Retinal pigment epithelial cell (primary cell): ENCODE data around the gene AJM1.
"Not testable (repeated sequence)": the region's sequence is repeated elsewhere in the genome, so short reads cannot be mapped to it uniquely, and the experiment has no call there.

ENCODE experiments used
- DNase-seq: peaks from one replicate; pipeline ENCODE4 v3.0.0-alpha.2; 2010; ENCODE audit warnings: low read depth
- H3K4me3 ChIP-seq: 2 replicates; pipeline ENCODE4 v1.5.1; 2011; ENCODE audit warnings: mild to moderate bottlenecking, low read length, control low read depth, moderate library complexity
- TF ChIP-seq, protein P1 (sequence below): conservative IDR thresholded peaks from 2 replicates; pipeline ENCODE4 v1.5.1; 2011; ENCODE audit warnings: low read depth, low read length, control low read depth, inconsistent platforms

AJM1 gene

DNA sequence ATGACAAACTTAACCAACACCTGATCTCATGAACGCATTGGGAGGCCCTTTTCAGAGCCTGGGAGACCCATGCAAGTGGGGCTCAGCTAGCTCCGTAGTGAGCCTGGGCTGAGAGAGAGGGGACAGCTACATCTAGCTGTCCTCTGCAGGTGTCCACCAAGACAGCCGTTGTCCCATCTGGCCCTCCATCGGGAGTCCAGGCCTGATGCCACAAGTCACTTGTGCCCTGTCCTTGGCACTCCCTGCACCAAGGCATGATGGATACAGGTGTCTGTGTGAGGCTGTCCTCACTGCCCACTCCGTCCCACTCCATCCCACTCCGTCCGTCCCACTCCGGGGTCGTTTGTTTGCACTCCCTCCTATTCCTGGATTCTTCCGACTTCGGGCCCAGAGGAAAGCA, 26.4 kb downstream of the AJM1 start:
- no peak for DNase-seq
- H3K4me3 ChIP-seq, result no peak overlapping the region
- TF ChIP-seq, protein P1, sequence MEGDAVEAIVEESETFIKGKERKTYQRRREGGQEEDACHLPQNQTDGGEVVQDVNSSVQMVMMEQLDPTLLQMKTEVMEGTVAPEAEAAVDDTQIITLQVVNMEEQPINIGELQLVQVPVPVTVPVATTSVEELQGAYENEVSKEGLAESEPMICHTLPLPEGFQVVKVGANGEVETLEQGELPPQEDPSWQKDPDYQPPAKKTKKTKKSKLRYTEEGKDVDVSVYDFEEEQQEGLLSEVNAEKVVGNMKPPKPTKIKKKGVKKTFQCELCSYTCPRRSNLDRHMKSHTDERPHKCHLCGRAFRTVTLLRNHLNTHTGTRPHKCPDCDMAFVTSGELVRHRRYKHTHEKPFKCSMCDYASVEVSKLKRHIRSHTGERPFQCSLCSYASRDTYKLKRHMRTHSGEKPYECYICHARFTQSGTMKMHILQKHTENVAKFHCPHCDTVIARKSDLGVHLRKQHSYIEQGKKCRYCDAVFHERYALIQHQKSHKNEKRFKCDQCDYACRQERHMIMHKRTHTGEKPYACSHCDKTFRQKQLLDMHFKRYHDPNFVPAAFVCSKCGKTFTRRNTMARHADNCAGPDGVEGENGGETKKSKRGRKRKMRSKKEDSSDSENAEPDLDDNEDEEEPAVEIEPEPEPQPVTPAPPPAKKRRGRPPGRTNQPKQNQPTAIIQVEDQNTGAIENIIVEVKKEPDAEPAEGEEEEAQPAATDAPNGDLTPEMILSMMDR, result no peak

DNA sequence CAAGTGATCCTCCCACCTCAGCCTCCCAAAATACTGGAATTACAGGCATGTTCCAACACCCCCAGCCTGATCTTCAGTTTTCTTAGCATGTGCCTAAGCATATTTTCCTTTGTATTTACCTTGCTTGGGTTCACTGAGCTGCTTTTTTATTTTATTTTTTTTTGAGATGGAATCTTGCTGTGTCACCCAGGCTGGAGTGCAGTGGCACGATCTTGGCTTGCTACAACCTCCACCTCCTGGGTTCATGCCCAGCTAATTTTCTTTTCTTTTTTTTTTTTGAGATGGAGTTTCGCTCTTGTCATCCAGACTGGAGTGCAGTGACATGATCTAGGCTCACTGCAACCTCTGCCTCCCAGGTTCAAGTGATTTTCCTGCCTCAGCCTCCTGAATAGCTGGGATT, 27.3 kb downstream of the AJM1 start:
- DNase-seq, H3K4me3 ChIP-seq: not testable (repeated sequence)

DNA sequence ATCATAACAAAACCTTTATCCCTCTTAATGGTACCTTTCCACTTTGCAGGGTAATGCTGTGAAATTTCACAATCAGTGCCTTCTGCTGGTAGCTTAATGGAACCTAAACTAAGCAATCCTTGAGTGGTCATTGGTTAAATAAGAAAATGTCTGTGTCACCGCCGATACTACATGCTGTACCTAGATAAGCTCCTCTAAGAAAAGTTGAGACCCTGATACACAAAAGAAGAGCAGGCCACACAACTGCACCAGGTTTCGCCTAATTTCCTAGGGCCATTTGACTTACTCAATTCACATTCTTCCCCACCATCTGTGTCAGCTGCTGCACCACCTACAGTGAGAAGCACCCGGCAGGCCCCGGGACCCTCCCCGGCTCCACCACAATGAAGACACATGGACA, 32.9 kb downstream of the AJM1 start:
- no peak overlapping the region for H3K4me3 ChIP-seq
- no peak for DNase-seq
- TF ChIP-seq, protein P1, result no peak

DNA sequence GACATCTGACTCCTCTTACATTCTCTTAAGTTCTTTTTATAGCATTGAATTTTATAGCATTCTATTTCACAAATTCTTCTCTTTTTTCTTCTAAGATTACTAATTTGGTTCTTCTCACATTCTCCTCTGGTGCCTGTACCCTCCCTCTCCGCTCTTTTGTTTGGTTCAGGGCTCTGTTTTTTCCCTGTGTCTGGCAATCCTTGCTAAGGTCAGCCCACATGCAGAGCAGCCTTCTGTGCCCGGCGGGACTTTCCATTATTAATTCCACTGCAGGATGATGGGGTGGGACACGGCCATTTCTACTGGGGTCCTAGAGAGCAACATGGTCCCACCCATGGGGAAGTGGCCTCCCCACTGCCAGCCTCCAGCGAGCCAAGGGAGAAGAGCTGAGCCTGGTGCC, 34.2 kb downstream of the AJM1 start:
- no peak overlapping the region for H3K4me3 ChIP-seq
- TF ChIP-seq, protein P1, result no peak
- DNase-seq, result no peak

DNA sequence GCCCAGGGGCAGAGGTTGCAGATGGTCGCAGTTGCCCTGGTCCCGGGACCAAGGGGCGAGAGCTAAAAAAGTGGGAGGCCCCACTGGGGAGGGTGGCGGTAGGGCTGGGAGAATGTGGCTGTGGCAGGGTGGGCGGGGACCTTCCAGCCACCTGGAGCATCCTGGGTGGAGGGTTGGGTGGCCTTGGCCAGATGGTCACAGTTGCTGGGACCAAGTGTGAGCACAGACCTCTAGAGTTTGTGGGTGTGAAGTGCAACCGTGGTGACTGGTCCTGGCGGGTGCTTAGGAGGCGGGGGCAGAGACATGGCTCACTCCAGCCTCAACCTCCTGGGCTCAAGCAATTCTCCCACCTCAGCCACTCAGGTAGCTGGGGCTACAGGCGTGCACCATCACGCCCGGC, 38.4 kb downstream of the AJM1 start:
- no peak for DNase-seq
- TF ChIP-seq, protein P1, result no peak
- H3K4me3 ChIP-seq, result no peak overlapping the region

DNA sequence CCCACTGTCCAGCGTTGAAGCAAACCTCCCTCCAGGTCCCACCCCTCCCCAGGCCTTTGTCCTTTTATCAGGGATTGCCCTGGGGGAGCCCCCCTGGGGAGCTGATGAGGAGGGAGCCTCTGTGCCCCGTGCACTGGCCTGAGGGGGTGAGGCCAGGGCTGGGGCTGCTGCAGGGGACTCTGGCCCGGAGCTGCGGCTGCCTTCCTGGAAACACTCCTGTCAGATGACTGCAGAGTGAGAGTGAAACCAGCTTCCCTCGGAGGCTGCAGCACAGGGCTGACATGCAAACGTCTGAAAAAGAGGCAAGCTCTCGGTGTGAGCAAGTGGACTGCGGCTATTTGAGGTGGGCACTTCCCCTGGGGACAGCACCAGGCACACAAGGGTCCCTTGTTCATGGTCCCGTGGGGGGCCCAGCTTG, 39.4 kb downstream of the AJM1 start:
- TF ChIP-seq, protein P1, result no peak
- no peak overlapping the region for H3K4me3 ChIP-seq

DNA sequence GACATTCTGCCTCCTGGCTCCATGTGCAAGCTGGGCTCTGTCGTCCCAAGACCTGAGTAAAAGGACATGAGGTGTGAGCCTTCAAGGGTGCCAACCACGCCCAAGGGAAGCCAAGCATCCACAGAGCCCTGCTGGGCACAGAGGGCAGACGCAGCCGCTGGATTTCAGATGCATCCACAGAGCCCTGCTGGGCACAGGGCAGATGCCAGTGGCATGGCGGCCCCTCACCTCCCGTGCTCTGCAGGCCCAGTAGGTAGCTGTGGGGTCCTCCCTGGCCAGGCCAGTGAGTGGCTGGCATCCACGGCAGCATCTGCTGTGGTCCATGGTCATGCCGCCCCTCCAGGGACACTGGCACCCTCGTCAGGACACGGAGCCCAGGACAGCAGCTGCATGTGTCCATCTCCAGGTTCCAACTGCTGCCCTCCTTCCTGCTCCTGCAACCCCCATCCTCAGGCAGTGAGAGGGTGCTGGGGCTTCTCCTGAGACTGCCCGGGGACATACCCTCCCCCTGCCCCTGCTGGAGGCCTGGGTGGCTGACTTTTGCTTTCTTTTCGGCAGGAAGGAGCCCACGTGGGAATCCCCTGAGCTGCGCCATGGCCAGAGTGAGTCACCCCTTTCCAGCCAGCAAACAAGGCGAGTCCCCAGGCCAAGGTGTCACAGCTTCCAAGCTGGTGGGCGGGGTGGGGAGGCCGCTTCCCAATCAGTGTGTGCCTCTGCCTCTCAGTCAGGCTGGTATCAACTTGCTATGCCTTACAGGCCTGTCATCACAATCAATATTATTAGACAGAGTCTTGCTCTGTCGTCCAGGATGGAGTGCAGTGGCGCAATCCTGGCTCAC, 40.0 kb downstream of the AJM1 start:
- no peak overlapping the region for H3K4me3 ChIP-seq
- TF ChIP-seq, protein P1, result no peak
- no peak for DNase-seq

More for the DNA sequence above, 39.4 kb downstream of the AJM1 start:
- no peak for DNase-seq

DNA sequence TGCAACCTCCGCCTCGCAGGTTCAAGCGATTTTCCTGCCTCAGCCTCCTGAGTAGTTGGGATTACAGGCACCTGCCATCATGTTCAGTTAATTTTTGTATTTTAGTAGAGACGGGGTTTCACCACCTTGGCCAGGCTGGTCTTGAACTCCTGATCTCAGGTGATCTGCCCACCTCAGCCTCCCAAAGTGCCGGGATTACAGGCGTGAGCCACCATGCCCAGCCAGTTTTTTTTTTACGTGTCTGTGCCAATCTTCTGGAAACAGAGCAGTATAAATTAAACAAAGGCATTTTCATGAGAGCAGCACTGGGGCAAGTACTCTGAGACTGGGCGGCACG, 40.6 kb downstream of the AJM1 start:
- not testable (repeated sequence) for DNase-seq, H3K4me3 ChIP-seq

DNA sequence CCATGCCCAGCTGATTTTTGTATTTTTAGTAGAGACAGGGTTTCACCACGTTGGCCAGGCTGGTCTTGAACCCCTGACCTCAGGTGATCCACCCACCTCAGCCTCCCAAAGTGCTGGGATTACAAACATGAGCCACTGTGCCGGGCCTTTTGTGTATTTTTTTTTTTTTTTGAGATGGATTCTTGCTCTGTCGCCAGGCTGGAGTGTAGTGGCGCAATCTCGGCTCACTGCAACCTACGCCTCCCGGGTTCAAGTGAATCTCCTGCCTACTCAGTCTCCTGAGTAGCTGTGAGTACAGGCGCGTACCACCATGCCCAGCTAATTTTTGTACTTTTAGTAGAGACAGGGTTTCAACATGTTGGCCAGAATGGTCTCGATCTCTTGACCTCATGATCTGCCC, 41.4 kb downstream of the AJM1 start:
- not testable (repeated sequence) for DNase-seq, H3K4me3 ChIP-seq
